Upper lobe of left lung (tissue), 4 donors: ENCODE data around the gene M1AP.

ENCODE experiments used
- CTCF ChIP-seq, 6 experiments: fragments of 450-650 bp in 4 of 6; fragments of 200-600 bp in 2 of 6; sonication (generic) in 2 of 6; IDR thresholded peaks; one replicate each; pipeline ENCODE4 v1.5.1; 2016 to 2019; ENCODE audit warnings: antibody characterized with exemption in 6 of 6
- POLR2AphosphoS5 ChIP-seq, 2 donors: sonication (generic); formaldehyde crosslinking; IDR thresholded peaks; one replicate each; pipeline ENCODE4 v1.5.1; 2017; ENCODE audit warnings: antibody characterized with exemption in 2 of 2

GRCh38 chr2:74544634-74545033 is 103.5 kb downstream of the M1AP start:
- no peak for TF ChIP-seq CTCF (IDR thresholded peaks at IDR 0.05)
- no peak for TF ChIP-seq POLR2AphosphoS5 (IDR thresholded peaks at IDR 0.05)
